RWPE2 (cell line): ENCODE results near the gene DYNLRB2.
A peak's percentile ranks its signal among the peaks of the same experiment; 100 is the strongest.

Experiments used
- ATAC-seq: fragments of 200-7000 bp; cut with Tn5 transposase; 3 replicates; pipeline ENCODE4 v1.9.1; 2021; ENCODE audit warnings: low read depth
- DNase-seq: peaks from one replicate; pipeline ENCODE4 v3.0.0-alpha.2; 2020; ENCODE audit warnings: low spot score
- H3K27ac ChIP-seq: fragments of 450-650 bp; 2 replicates; pipeline ENCODE4 v1.5.1; 2017; ENCODE audit warnings: mild to moderate bottlenecking; ENCODE audit not compliant: poor library complexity, severe bottlenecking
- H3K27me3 ChIP-seq: fragments of 250-450 bp; sonication (Bioruptor Pico); 2 replicates; pipeline ENCODE4 v1.5.1; 2021; ENCODE audit warnings: mild to moderate bottlenecking, moderate library complexity; ENCODE audit not compliant: insufficient read depth, poor library complexity, severe bottlenecking
- H3K36me3 ChIP-seq: fragments of 250-450 bp; sonication (Bioruptor Pico); 2 replicates; pipeline ENCODE4 v1.5.1; 2020; ENCODE audit warnings: low read depth, mild to moderate bottlenecking, moderate library complexity
- H3K4me1 ChIP-seq: fragments of 250-450 bp; sonication (Bioruptor Pico); 2 replicates; pipeline ENCODE4 v1.5.1; 2021; ENCODE audit warnings: mild to moderate bottlenecking, moderate library complexity; ENCODE audit not compliant: insufficient read depth, poor library complexity, severe bottlenecking
- H3K4me3 ChIP-seq: fragments of 250-450 bp; sonication (Bioruptor Pico); 2 replicates; pipeline ENCODE4 v1.5.1; 2021; ENCODE audit warnings: mild to moderate bottlenecking, moderate library complexity; ENCODE audit not compliant: severe bottlenecking
- H3K9me3 ChIP-seq: fragments of 250-450 bp; sonication (Bioruptor Pico); 2 replicates; pipeline ENCODE4 v1.5.1; 2021; ENCODE audit warnings: mild to moderate bottlenecking, moderate library complexity; ENCODE audit not compliant: severe bottlenecking
- CTCF ChIP-seq: fragments of 450-650 bp; IDR thresholded peaks from one replicate; pipeline ENCODE4 v1.5.1; 2017; ENCODE audit warnings: mild to moderate bottlenecking, moderate library complexity; ENCODE audit not compliant: poor library complexity, severe bottlenecking

DYNLRB2 gene

GRCh38 chr16:80540516-80541305, at the start of gene DYNLRB2:
TSS of gene DYNLRB2 (plus strand) at chr16:80540993. CDS start at chr16:80541077, 84 bp downstream.
- peak; percentile 90 for ATAC-seq

GRCh38 chr16:80500116-80500859, 40.5 kb upstream of the DYNLRB2 start:
- H3K27me3 ChIP-seq = no peaks in the 10 kb centered on the region
- H3K4me1 ChIP-seq = no peaks in the 10 kb centered on the region
- no peak overlapping the region for H3K27ac ChIP-seq
- TF ChIP-seq CTCF = no peak
- no peak; the same call in 2 of the 3 replicates for ATAC-seq
- H3K4me3 ChIP-seq = no peak overlapping the region
- no peaks in the 10 kb centered on the region for H3K36me3 ChIP-seq
- no peaks in the 10 kb centered on the region for H3K9me3 ChIP-seq
- no peak for DNase-seq

More at GRCh38 chr16:80540516-80541305, at the start of gene DYNLRB2:
- peak; percentile 90 for DNase-seq
- no peak within 1 kb of the TSS for H3K27ac ChIP-seq
- H3K4me1 ChIP-seq = peaks cover 9% of the 10 kb centered on the region
- H3K36me3 ChIP-seq = no peaks in the 10 kb centered on the region
- no peaks in the 10 kb centered on the region for H3K27me3 ChIP-seq
- H3K4me3 ChIP-seq = peak within 1 kb of the TSS; percentile 45
- TF ChIP-seq CTCF = no peak
- no peaks in the 10 kb centered on the region for H3K9me3 ChIP-seq

GRCh38 chr16:80500961-80501525, 39.8 kb upstream of the DYNLRB2 start:
- no peak overlapping the region for H3K4me3 ChIP-seq
- DNase-seq (no peak), ATAC-seq (no peak)
- no peaks in the 10 kb centered on the region for H3K9me3 ChIP-seq
- no peaks in the 10 kb centered on the region for H3K27me3 ChIP-seq
- no peaks in the 10 kb centered on the region for H3K4me1 ChIP-seq
- no peaks in the 10 kb centered on the region for H3K36me3 ChIP-seq
- no peak overlapping the region for H3K27ac ChIP-seq
- no peak for TF ChIP-seq CTCF

GRCh38 chr16:80503107-80503506, 37.7 kb upstream of the DYNLRB2 start:
- H3K4me1 ChIP-seq = no peaks in the 10 kb centered on the region
- DNase-seq = no peak
- TF ChIP-seq CTCF = no peak
- no peak overlapping the region for H3K27ac ChIP-seq
- no peaks in the 10 kb centered on the region for H3K9me3 ChIP-seq
- H3K4me3 ChIP-seq = no peak overlapping the region
- H3K36me3 ChIP-seq = no peaks in the 10 kb centered on the region
- ATAC-seq = no peak
- no peaks in the 10 kb centered on the region for H3K27me3 ChIP-seq
